IMR-90 (cell line): Measurements from ENCODE around the gene GMNN. TPM values are rescaled to one million over a fixed set of nuclear protein-coding genes. Genes with fewer than 3 reads are reported as not detected.

ENCODE experiments used
- ATAC-seq: fragments of 200-7000 bp; cut with Tn5 transposase; 2 replicates; pipeline ENCODE4 v1.9.1; 2020; ENCODE audit warnings: low read depth, mild to moderate bottlenecking, moderate library complexity
- BruUV-seq: library from RNA; stranded (reverse); fragments of 400-500 nt; replicated peaks from 2 replicates; lab custom pipeline; 2021; lab: Mats Ljungman, UMichigan
- CTCF ChIA-PET: fragments of 300-600 bp; formaldehyde crosslinking; extraction: SDS; loops from one replicate; lab custom pipeline; 2021; ENCODE audit warnings: antibody characterized with exemption; lab: Yijun Ruan, JAX
- POLR2A ChIA-PET: fragments of 300-600 bp; sonication (Branson Sonifier 250); formaldehyde crosslinking; loops from one replicate; lab custom pipeline; 2022; ENCODE audit warnings: antibody characterized with exemption; ENCODE audit not compliant: unreplicated experiment; lab: Charles Lee
- DNase-seq: peaks from one replicate; pipeline ENCODE4 v3.0.0; 2013
- H2AFZ ChIP-seq: replicated peaks from 2 replicates; pipeline ENCODE3; 2013; ENCODE audit warnings: low read length, mild to moderate bottlenecking; ENCODE audit not compliant: poor library complexity
- H2AK5ac ChIP-seq: 2 replicates; pipeline ENCODE4 v1.6.1; 2013; ENCODE audit warnings: low read depth, low read length, inconsistent platforms
- H2AK9ac ChIP-seq: replicated peaks from 2 replicates; pipeline ENCODE3; 2013; ENCODE audit warnings: mild to moderate bottlenecking, low read depth, low read length, moderate library complexity; ENCODE audit not compliant: poor library complexity
- H2BK120ac ChIP-seq: 2 replicates; pipeline ENCODE4 v1.6.1; 2013; ENCODE audit warnings: low read depth, low read length, inconsistent platforms
- H2BK15ac ChIP-seq: 3 replicates; pipeline ENCODE4 v1.6.1; 2013; ENCODE audit warnings: low read depth, low read length, inconsistent platforms
- H2BK20ac ChIP-seq: 2 replicates; pipeline ENCODE4 v1.6.1; 2013; ENCODE audit warnings: low read depth, mild to moderate bottlenecking, inconsistent platforms, low read length, moderate library complexity
- H2BK5ac ChIP-seq: 2 replicates; pipeline ENCODE4 v1.6.1; 2013; ENCODE audit warnings: mild to moderate bottlenecking, low read depth, low read length, inconsistent platforms; ENCODE audit not compliant: poor library complexity, severe bottlenecking
- H3K14ac ChIP-seq: replicated peaks from 2 replicates; pipeline ENCODE4 v1.6.1; 2013; ENCODE audit warnings: low read depth, low read length, inconsistent platforms
- H3K18ac ChIP-seq: 2 replicates; pipeline ENCODE4 v1.6.1; 2013; ENCODE audit warnings: low read depth, low read length, control low read depth
- H3K23ac ChIP-seq: 2 replicates; pipeline ENCODE4 v1.6.1; 2013; ENCODE audit warnings: low read depth, low read length, inconsistent platforms
- H3K27ac ChIP-seq: 2 replicates; pipeline ENCODE4 v1.5.1; 2013; ENCODE audit warnings: mild to moderate bottlenecking, control low read depth, low read length; ENCODE audit not compliant: insufficient read depth
- H3K27me3 ChIP-seq: 2 replicates; pipeline ENCODE4 v1.6.1; 2013; ENCODE audit warnings: low read length; ENCODE audit not compliant: control insufficient read depth, insufficient read depth
- H3K36me3 ChIP-seq: 2 replicates; pipeline ENCODE4 v1.6.1; 2013; ENCODE audit warnings: low read length, mixed read lengths; ENCODE audit not compliant: control insufficient read depth, insufficient read depth
- H3K4ac ChIP-seq: 2 replicates; pipeline ENCODE4 v1.6.1; 2013; ENCODE audit warnings: low read depth, low read length, inconsistent platforms
- H3K4me1 ChIP-seq: 2 replicates; pipeline ENCODE4 v1.6.1; 2013; ENCODE audit warnings: low read length, mixed read lengths; ENCODE audit not compliant: control insufficient read depth, insufficient read depth
- H3K4me2 ChIP-seq: 2 replicates; pipeline ENCODE4 v1.6.1; 2013; ENCODE audit warnings: low read depth, mild to moderate bottlenecking, control low read depth, low read length, moderate library complexity
- H3K4me3 ChIP-seq: 2 replicates; pipeline ENCODE4 v1.5.1; 2013; ENCODE audit warnings: low read depth, mild to moderate bottlenecking, control low read depth, low read length, moderate library complexity; ENCODE audit not compliant: insufficient read depth
- H3K56ac ChIP-seq: 2 replicates; pipeline ENCODE4 v1.6.1; 2013; ENCODE audit warnings: low read length, inconsistent platforms; ENCODE audit not compliant: insufficient read depth; ENCODE audit errors: extremely low read depth
- H3K79me1 ChIP-seq, 2 experiments: 2 replicates each; pipeline ENCODE4 v1.6.1; 2013; ENCODE audit warnings: low read length in 2 of 2, inconsistent platforms in 1 of 2, low read depth in 1 of 2
- H3K9ac ChIP-seq: 2 replicates; pipeline ENCODE4 v1.6.1; 2013; ENCODE audit warnings: low read depth, low read length, control low read depth
- H3K9me1 ChIP-seq: 2 replicates; pipeline ENCODE4 v1.6.1; 2013; ENCODE audit warnings: low read length, inconsistent platforms; ENCODE audit not compliant: insufficient read depth
- H3K9me3 ChIP-seq: 2 replicates; pipeline ENCODE4 v1.6.1; 2013; ENCODE audit warnings: low read length; ENCODE audit not compliant: control insufficient read depth, insufficient read depth
- H4K20me1 ChIP-seq: 2 replicates; pipeline ENCODE4 v1.6.1; 2013; ENCODE audit warnings: low read length, inconsistent platforms; ENCODE audit not compliant: insufficient read depth
- H4K5ac ChIP-seq: 2 replicates; pipeline ENCODE4 v1.6.1; 2013; ENCODE audit warnings: mild to moderate bottlenecking, low read depth, low read length, control low read depth
- H4K8ac ChIP-seq, 2 experiments: 2 replicates each; pipeline ENCODE4 v1.6.1; 2013; ENCODE audit warnings: low read depth in 2 of 2, low read length in 2 of 2, control low read depth in 1 of 2, inconsistent platforms in 1 of 2
- H4K91ac ChIP-seq: 2 replicates; pipeline ENCODE4 v1.6.1; 2013; ENCODE audit warnings: low read depth, low read length, inconsistent platforms; ENCODE audit not compliant: insufficient read depth
- BHLHE40 ChIP-seq: fragments of 150-350 bp; IDR thresholded peaks from 2 replicates; pipeline ENCODE4 v1.6.1; 2016; ENCODE audit warnings: mild to moderate bottlenecking, low read depth, low read length
- CEBPB ChIP-seq: IDR thresholded peaks from 2 replicates; pipeline ENCODE4 v1.6.1; 2012; ENCODE audit warnings: low read depth, low read length, improper control_type of control experiment
- CHD1 ChIP-seq: IDR thresholded peaks from 2 replicates; pipeline ENCODE4 v1.6.1; 2012; ENCODE audit warnings: low read depth, low read length, improper control_type of control experiment
- FOS ChIP-seq: fragments of 150-350 bp; IDR thresholded peaks from 2 replicates; pipeline ENCODE4 v1.6.1; 2016; ENCODE audit warnings: low read depth, low read length
- MAFK ChIP-seq: IDR thresholded peaks from 2 replicates; pipeline ENCODE4 v1.6.1; 2012; ENCODE audit warnings: low read depth, low read length, improper control_type of control experiment
- NFE2L2 ChIP-seq: fragments of 150-350 bp; IDR thresholded peaks from 2 replicates; pipeline ENCODE4 v1.6.1; 2016; ENCODE audit warnings: low read depth, mild to moderate bottlenecking, low read length
- POLR2A ChIP-seq: IDR thresholded peaks from 2 replicates; pipeline ENCODE4 v1.6.1; 2012; ENCODE audit warnings: mild to moderate bottlenecking, low read depth, low read length
- RAD21 ChIP-seq: IDR thresholded peaks from 2 replicates; pipeline ENCODE4 v1.6.1; 2012; ENCODE audit warnings: low read length, improper control_type of control experiment
- RFX5 ChIP-seq: IDR thresholded peaks from 2 replicates; pipeline ENCODE4 v1.8.0; 2012; ENCODE audit warnings: low read depth, mild to moderate bottlenecking, low read length, moderate library complexity
- SMC3 ChIP-seq: fragments of 150-350 bp; IDR thresholded peaks from 2 replicates; pipeline ENCODE4 v1.6.1; 2016; ENCODE audit warnings: low read depth, mild to moderate bottlenecking, antibody characterized with exemption, low read length, moderate library complexity
- WGBS, 2 experiments: methylation state at CpG; one replicate each; pipeline versions ENCODE4 v1.1.5 to v1.1.7; 2013; ENCODE audit warnings: missing lambda C conversion rate in 2 of 2; ENCODE audit not compliant: insufficient read length in 1 of 2; ENCODE audit errors: extremely low coverage in 2 of 2; 5-methylcytosine and 5-hydroxymethylcytosine counted together
- dilution Hi-C: fragments of 300-500 bp; cut with HindIII; formaldehyde crosslinking; loops from one replicate; pipeline ENCODE4 v1.14.3; 2018; ENCODE audit warnings: low sequenced_read_pairs; ENCODE audit not compliant: unreplicated experiment
- in situ Hi-C: fragments of 300-500 bp; cut with MboI; formaldehyde crosslinking; loops from 3 replicates; pipeline ENCODE4 v1.14.3; 2019; ENCODE audit warnings: low sequenced_read_pairs, inconsistent platforms, mixed read lengths
- intact Hi-C: fragments of 100-400 bp; cut with micrococcal nuclease; formaldehyde crosslinking; loops from 2 replicates; pipeline ENCODE4 v1.10.0; 2022
- polyA plus RNA-seq, 3 experiments: library from polyadenylated mRNA; depleted of rRNA; stranded (reverse); fragments of >200 nt; gene quantifications; 2 replicates each; pipeline ENCODE4 v1.2.3, GENCODE V29; 2012; ENCODE audit warnings: low replicate concordance in 1 of 3
- total RNA-seq: library from RNA; depleted of rRNA; stranded (reverse); fragments of >200 nt; gene quantifications from 2 replicates; pipeline ENCODE4 v1.2.3, GENCODE V29; 2012
- TF ChIP-seq, protein P1 (sequence below): conservative IDR thresholded peaks from 2 replicates; pipeline ENCODE4 v1.5.1; 2012; ENCODE audit warnings: mild to moderate bottlenecking, low read depth, low read length, improper control_type of control experiment

Gene GMNN
- total and polyA plus RNA-seq, 2 of the 4 experiments (the other 2 are of a cell fraction) = 19.7 to 22.2 TPM

DNA sequence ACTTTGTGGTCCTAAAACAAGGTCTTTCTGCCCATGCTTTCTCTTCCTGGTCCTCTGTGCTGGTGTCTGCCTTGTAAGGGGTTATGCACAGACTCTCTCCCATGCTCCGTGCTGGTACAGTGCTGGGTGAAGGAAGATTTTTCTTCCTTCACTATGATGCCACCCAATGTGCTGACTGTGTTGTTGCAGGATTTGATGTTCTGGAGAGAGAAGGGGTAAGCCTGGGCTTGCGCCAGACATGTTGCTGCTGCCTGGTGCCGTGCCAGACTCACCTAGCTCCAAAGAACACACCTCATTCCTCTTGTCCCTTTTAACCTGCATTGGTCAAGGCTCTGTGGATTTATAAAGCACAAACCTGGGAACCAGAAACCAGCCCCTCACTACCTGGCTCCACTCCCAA is 52.4 kb downstream of the GMNN start:
- Histone ChIP-seq H3K23ac (no peak overlapping the region), H2BK120ac (no peak overlapping the region), H2BK20ac (no peak overlapping the region), H4K91ac (no peak overlapping the region), H3K18ac (no peak overlapping the region), H3K9me1 (0 out of 2 replicates have a peak, but pooled peaks cover 5% of the 10 kb centered on the region), H2AK9ac (no peak overlapping the region), H2AK5ac (no peak overlapping the region), H3K79me1 (no peaks in the 10 kb centered on the region), H4K5ac (no peak overlapping the region), H3K14ac (no peak overlapping the region), H3K36me3 (peaks cover 12% of the 10 kb centered on the region), H3K27me3 (no peaks in the 10 kb centered on the region), H2AFZ (no peak overlapping the region), H2BK15ac (no peak overlapping the region), H2BK5ac (no peak overlapping the region), H3K4ac (no peak overlapping the region), H3K9ac (no peak overlapping the region), H3K4me3 (no peak overlapping the region), H3K9me3 (no peaks in the 10 kb centered on the region), H4K8ac (no peak overlapping the region; a peak in 1 of 4 replicates), H3K4me2 (no peak overlapping the region), H3K27ac (no peak overlapping the region), H4K20me1 (no peaks in the 10 kb centered on the region), H3K4me1 (peaks cover 12% of the 10 kb centered on the region), H3K56ac (no peak overlapping the region)
- CTCF ChIA-PET = no interaction called here
- no peak for TF ChIP-seq NFE2L2
- no peak for TF ChIP-seq FOS
- TF ChIP-seq, protein P1, sequence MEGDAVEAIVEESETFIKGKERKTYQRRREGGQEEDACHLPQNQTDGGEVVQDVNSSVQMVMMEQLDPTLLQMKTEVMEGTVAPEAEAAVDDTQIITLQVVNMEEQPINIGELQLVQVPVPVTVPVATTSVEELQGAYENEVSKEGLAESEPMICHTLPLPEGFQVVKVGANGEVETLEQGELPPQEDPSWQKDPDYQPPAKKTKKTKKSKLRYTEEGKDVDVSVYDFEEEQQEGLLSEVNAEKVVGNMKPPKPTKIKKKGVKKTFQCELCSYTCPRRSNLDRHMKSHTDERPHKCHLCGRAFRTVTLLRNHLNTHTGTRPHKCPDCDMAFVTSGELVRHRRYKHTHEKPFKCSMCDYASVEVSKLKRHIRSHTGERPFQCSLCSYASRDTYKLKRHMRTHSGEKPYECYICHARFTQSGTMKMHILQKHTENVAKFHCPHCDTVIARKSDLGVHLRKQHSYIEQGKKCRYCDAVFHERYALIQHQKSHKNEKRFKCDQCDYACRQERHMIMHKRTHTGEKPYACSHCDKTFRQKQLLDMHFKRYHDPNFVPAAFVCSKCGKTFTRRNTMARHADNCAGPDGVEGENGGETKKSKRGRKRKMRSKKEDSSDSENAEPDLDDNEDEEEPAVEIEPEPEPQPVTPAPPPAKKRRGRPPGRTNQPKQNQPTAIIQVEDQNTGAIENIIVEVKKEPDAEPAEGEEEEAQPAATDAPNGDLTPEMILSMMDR = no peak
- no peak for TF ChIP-seq RFX5
- TF ChIP-seq SMC3 = no peak
- TF ChIP-seq MAFK = no peak
- no peak for TF ChIP-seq POLR2A
- no peak for TF ChIP-seq RAD21
- TF ChIP-seq BHLHE40 = no peak
- TF ChIP-seq CHD1 = no peak
- no peak for TF ChIP-seq CEBPB
- POLR2A ChIA-PET = no interaction called here
- intact Hi-C loops (no loop called here), in situ Hi-C loops (no loop called here), dilution Hi-C loops (loop anchor here (25.0 kb wide), 1 partner anchor 260 kb away; no protein-coding TSS in a partner anchor)
- BruUV-seq = no TSS peak
- WGBS, 2 experiments = no CpG with 5 or more reads among the region's 3 CpGs
- DNase-seq (no peak), ATAC-seq (peak; percentile 50)
